SK-N-SH (cell line): Measurements from ENCODE around the gene TMEM59. TPM values are rescaled to one million over a fixed set of nuclear protein-coding genes. Genes with fewer than 3 reads are reported as not detected.

Source experiments
- CTCF ChIA-PET: fragments of 300-600, 350-600 bp; formaldehyde crosslinking; extraction: SDS; loops from one replicate; lab custom pipeline; 2021; lab: Yijun Ruan, JAX
- POLR2A ChIA-PET: fragments of 350-600 bp; sonication (Branson Sonifier 250); formaldehyde crosslinking; extraction: SDS; loops from one replicate; lab custom pipeline; 2020; ENCODE audit warnings: antibody characterized with exemption, inconsistent platforms; lab: Yijun Ruan, JAX
- DNase-seq: peaks from one replicate; pipeline ENCODE4 v3.0.0; 2012
- H2AFZ ChIP-seq: fragments of 200-600 bp; sonication (generic); 2 replicates; pipeline ENCODE4 v1.8.1; 2016; ENCODE audit warnings: antibody characterized with exemption, mild to moderate bottlenecking, low read depth
- H3F3A ChIP-seq: fragments of 200-600 bp; sonication (generic); replicated peaks from 2 replicates; pipeline ENCODE3; 2016; ENCODE audit warnings: antibody characterized with exemption, mild to moderate bottlenecking; ENCODE audit not compliant: insufficient read depth
- H3K27ac ChIP-seq, 2 experiments: fragments of 200-500 bp in 1 of 2; fragments of 200-600 bp in 1 of 2; sonication (Bioruptor generic) in 1 of 2; sonication (generic), shearing (Covaris generic) in 1 of 2; 2 replicates each; pipeline versions ENCODE4 v1.5.1 to v1.6.1; 2014 to 2016; ENCODE audit warnings: low read depth in 2 of 2, inconsistent platforms in 1 of 2, low read length in 1 of 2, mild to moderate bottlenecking in 1 of 2, mixed read lengths in 1 of 2
- H3K27me3 ChIP-seq: fragments of 200-600 bp; sonication (generic), shearing (Covaris generic); 2 replicates; pipeline ENCODE4 v1.6.1; 2016; ENCODE audit warnings: mixed run types; ENCODE audit not compliant: insufficient read depth
- H3K36me3 ChIP-seq, 2 experiments: fragments of 200-500 bp in 1 of 2; fragments of 200-600 bp in 1 of 2; sonication (Bioruptor generic) in 1 of 2; sonication (generic) in 1 of 2; replicated peaks in 1 of 2; 2 replicates each; pipeline versions ENCODE3 to v1.5.1; 2014 to 2016; ENCODE audit warnings: low read length in 1 of 2, mild to moderate bottlenecking in 1 of 2; ENCODE audit not compliant: insufficient read depth in 2 of 2, control insufficient read depth in 1 of 2
- H3K4me1 ChIP-seq, 2 experiments: fragments of 200-500 bp in 1 of 2; fragments of 200-600 bp in 1 of 2; sonication (Bioruptor generic) in 1 of 2; sonication (generic), shearing (Covaris generic) in 1 of 2; 2 replicates each; pipeline versions ENCODE4 v1.5.1 to v1.6.1; 2014 to 2016; ENCODE audit warnings: low read depth in 1 of 2, low read length in 1 of 2, mixed run types in 1 of 2; ENCODE audit not compliant: insufficient read depth in 2 of 2, control insufficient read depth in 1 of 2
- H3K4me2 ChIP-seq: fragments of 200-600 bp; sonication (generic), shearing (Covaris generic); 2 replicates; pipeline ENCODE4 v1.6.1; 2017; ENCODE audit warnings: mixed run types
- H3K4me3 ChIP-seq, 2 experiments: fragments of 200-500 bp in 1 of 2; fragments of 200-600 bp in 1 of 2; sonication (Bioruptor generic) in 1 of 2; sonication (generic), shearing (Covaris generic) in 1 of 2; 2 replicates each; pipeline versions ENCODE4 v1.5.1 to v1.8.1; 2014 to 2016; ENCODE audit warnings: low read depth in 2 of 2, inconsistent platforms in 1 of 2, low read length in 1 of 2, mild to moderate bottlenecking in 1 of 2, mixed read lengths in 1 of 2, moderate library complexity in 1 of 2
- H3K79me2 ChIP-seq: fragments of 200-600 bp; sonication (generic); 2 replicates; pipeline ENCODE4 v1.8.1; 2017; ENCODE audit warnings: mild to moderate bottlenecking; ENCODE audit not compliant: insufficient read depth
- H3K9ac ChIP-seq: fragments of 200-600 bp; sonication (generic); 2 replicates; pipeline ENCODE4 v1.6.1; 2017; ENCODE audit warnings: mixed run types
- H3K9me2 ChIP-seq: fragments of 200-600 bp; sonication (generic); 2 replicates; pipeline ENCODE4 v1.6.1; 2017; ENCODE audit warnings: mixed run types
- H3K9me3 ChIP-seq: fragments of 200-600 bp; sonication (generic); 2 replicates; pipeline ENCODE4 v1.6.1; 2017; ENCODE audit warnings: mixed run types, mild to moderate bottlenecking, moderate library complexity
- H4K20me1 ChIP-seq: fragments of 200-600 bp; sonication (generic); 2 replicates; pipeline ENCODE4 v1.6.1; 2017; ENCODE audit warnings: mild to moderate bottlenecking, mixed run types; ENCODE audit not compliant: insufficient read depth
- ELF1 ChIP-seq: IDR thresholded peaks from 2 replicates; pipeline ENCODE4 v1.4.0; 2012
- EP300 ChIP-seq, 2 experiments: IDR thresholded peaks; 2 replicates each; pipeline versions ENCODE4 v1.4.0 to v1.6.1; 2012; ENCODE audit warnings: borderline replicate concordance in 1 of 2, low read depth in 1 of 2, low read length in 1 of 2
- FOSL2 ChIP-seq: IDR thresholded peaks from 2 replicates; pipeline ENCODE4 v1.4.0; 2012; ENCODE audit warnings: low read depth, mild to moderate bottlenecking, moderate library complexity, borderline replicate concordance
- FOXJ3 ChIP-seq: sonication (generic); formaldehyde crosslinking; IDR thresholded peaks from 2 replicates; pipeline ENCODE4 v1.5.1; 2020; ENCODE audit warnings: mild to moderate bottlenecking, missing genetic modification reagents
- FOXM1 ChIP-seq: IDR thresholded peaks from 2 replicates; pipeline ENCODE4 v1.4.0; 2012; ENCODE audit warnings: low read depth, mild to moderate bottlenecking
- IRF3 ChIP-seq: fragments of 150-350 bp; IDR thresholded peaks from 2 replicates; pipeline ENCODE4 v1.6.1; 2016; ENCODE audit warnings: mild to moderate bottlenecking, low read depth, low read length
- NRF1 ChIP-seq: IDR thresholded peaks from 2 replicates; pipeline ENCODE4 v1.6.1; 2012; ENCODE audit warnings: low read depth, mild to moderate bottlenecking, low read length
- POLR2AphosphoS5 ChIP-seq: IDR thresholded peaks from 2 replicates; pipeline ENCODE4 v1.6.1; 2012; ENCODE audit warnings: low read depth, low read length
- RAD21 ChIP-seq: IDR thresholded peaks from 2 replicates; pipeline ENCODE4 v1.6.1; 2012; ENCODE audit warnings: mild to moderate bottlenecking, low read length
- RFX5 ChIP-seq: IDR thresholded peaks from 2 replicates; pipeline ENCODE4 v1.6.1; 2012; ENCODE audit warnings: mild to moderate bottlenecking, improper control_type of control experiment, low read length
- SMC3 ChIP-seq: IDR thresholded peaks from 2 replicates; pipeline ENCODE4 v1.6.1; 2012; ENCODE audit warnings: low read depth, low read length, improper control_type of control experiment
- TAF1 ChIP-seq: IDR thresholded peaks from 2 replicates; pipeline ENCODE4 v1.6.1; 2012; ENCODE audit warnings: low read depth, mild to moderate bottlenecking, low read length, moderate library complexity, borderline replicate concordance
- TCF12 ChIP-seq: IDR thresholded peaks from 2 replicates; pipeline ENCODE4 v1.4.0; 2012
- YY1 ChIP-seq: IDR thresholded peaks from 2 replicates; pipeline ENCODE4 v1.4.0; 2012; ENCODE audit warnings: low read depth, mild to moderate bottlenecking
- ZBTB33 ChIP-seq: IDR thresholded peaks from 2 replicates; pipeline ENCODE4 v1.4.0; 2012; ENCODE audit warnings: low read depth, borderline replicate concordance
- WGBS: methylation state at CpG from one replicate; pipeline ENCODE4 v1.1.6; 2017; ENCODE audit warnings: low lambda C conversion rate; 5-methylcytosine and 5-hydroxymethylcytosine counted together
- polyA plus RNA-seq, 3 experiments: library from polyadenylated mRNA; depleted of rRNA; stranded (reverse); fragments of >200 nt; gene quantifications; 2 replicates each; pipeline ENCODE4 v1.2.3, GENCODE V29; 2012
- TF ChIP-seq, protein P1 (sequence below): IDR thresholded peaks from 2 replicates; pipeline ENCODE4 v1.4.0; 2012; ENCODE audit warnings: low read depth
- TF ChIP-seq, protein P2 (sequence below): fragments of 150-350 bp; IDR thresholded peaks from 2 replicates; pipeline ENCODE4 v1.6.1; 2017; ENCODE audit warnings: antibody characterized with exemption, low read length, low read depth, borderline replicate concordance
- TF ChIP-seq, protein P3 (sequence below): IDR thresholded peaks from 2 replicates; pipeline ENCODE4 v1.4.0; 2012; ENCODE audit warnings: low read depth, borderline replicate concordance

TMEM59 gene
- polyA plus RNA-seq, 1 of the 3 experiments (the other 2 are of a cell fraction) = 249 TPM

DNA sequence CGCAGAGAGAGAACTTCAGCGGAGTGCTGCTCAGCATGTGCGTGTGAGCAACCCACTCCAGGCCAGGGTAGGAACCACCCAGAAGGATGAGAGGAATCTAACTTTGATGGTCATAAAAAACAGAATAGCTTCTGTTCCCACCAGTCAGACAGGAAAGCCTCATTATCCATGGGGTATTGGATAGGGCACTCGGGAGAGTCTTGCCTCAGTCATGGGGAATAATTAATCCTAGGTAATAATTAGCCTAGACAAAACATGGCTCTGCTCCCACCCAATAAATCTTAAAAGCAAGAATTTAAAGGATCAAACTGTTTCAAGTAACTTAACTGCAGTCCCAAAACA, 70.3 kb downstream of the TMEM59 start (continued):
- TF ChIP-seq ZBTB33 (no peak), FOXM1 (no peak), EP300 (IDR thresholded peaks at IDR 0.05; ENCODE audit: borderline replicate concordance in 1 of 2, low read depth in 1 of 2, low read length in 1 of 2) (no peak), TCF12 (no peak), FOXJ3 (no peak)
- TF ChIP-seq, protein P1, sequence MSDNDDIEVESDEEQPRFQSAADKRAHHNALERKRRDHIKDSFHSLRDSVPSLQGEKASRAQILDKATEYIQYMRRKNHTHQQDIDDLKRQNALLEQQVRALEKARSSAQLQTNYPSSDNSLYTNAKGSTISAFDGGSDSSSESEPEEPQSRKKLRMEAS = no peak
- TF ChIP-seq, all 33 proteins: peak for 0

GRCh38 chr1:53982034-53982762, 70.8 kb downstream of the TMEM59 start:
- Histone ChIP-seq H3K4me3 (no peak overlapping the region), H3K4me2 (no peak overlapping the region), H2AFZ (no peak overlapping the region), H3K9ac (no peak overlapping the region), H3K79me2 (no peaks in the 10 kb centered on the region), H3K27ac (no peak overlapping the region), H3K27me3 (no peaks in the 10 kb centered on the region), H4K20me1 (no peaks in the 10 kb centered on the region), H3K4me1 (no peaks in the 10 kb centered on the region), H3F3A (no peaks in the 10 kb centered on the region), H3K9me3 (no peaks in the 10 kb centered on the region), H3K9me2 (no peaks in the 10 kb centered on the region), H3K36me3 (no peaks in the 10 kb centered on the region)
- ChIA-PET POLR2A (no interaction called here), CTCF (no interaction called here)
- TF ChIP-seq IRF3 (no peak), NRF1 (no peak), RFX5 (no peak), TCF12 (no peak), RAD21 (no peak), YY1 (no peak), ELF1 (no peak), EP300 (IDR thresholded peaks at IDR 0.05; ENCODE audit: borderline replicate concordance in 1 of 2, low read depth in 1 of 2, low read length in 1 of 2) (no peak), POLR2AphosphoS5 (no peak), SMC3 (no peak), FOSL2 (no peak), TAF1 (no peak)
- TF ChIP-seq, protein P2, sequence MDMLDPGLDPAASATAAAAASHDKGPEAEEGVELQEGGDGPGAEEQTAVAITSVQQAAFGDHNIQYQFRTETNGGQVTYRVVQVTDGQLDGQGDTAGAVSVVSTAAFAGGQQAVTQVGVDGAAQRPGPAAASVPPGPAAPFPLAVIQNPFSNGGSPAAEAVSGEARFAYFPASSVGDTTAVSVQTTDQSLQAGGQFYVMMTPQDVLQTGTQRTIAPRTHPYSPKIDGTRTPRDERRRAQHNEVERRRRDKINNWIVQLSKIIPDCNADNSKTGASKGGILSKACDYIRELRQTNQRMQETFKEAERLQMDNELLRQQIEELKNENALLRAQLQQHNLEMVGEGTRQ = no peak
- TF ChIP-seq, protein P3, sequence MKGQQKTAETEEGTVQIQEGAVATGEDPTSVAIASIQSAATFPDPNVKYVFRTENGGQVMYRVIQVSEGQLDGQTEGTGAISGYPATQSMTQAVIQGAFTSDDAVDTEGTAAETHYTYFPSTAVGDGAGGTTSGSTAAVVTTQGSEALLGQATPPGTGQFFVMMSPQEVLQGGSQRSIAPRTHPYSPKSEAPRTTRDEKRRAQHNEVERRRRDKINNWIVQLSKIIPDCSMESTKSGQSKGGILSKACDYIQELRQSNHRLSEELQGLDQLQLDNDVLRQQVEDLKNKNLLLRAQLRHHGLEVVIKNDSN = no peak
- TF ChIP-seq, protein P1 = no peak
- WGBS = 91% methylated on average over 20 of the region's 20 CpGs
- peak; percentile 33 for DNase-seq
